Measurements from ENCODE around the gene ABCC1. TPM values are rescaled to one million over a fixed set of nuclear protein-coding genes. Genes with fewer than 3 reads are reported as not detected.
"Not testable (repeated sequence)": the region's sequence is repeated elsewhere in the genome, so short reads cannot be mapped to it uniquely, and the experiment has no call there.

The ABCC1 gene
- total RNA-seq, 2 experiments from 2014 or later, result 64.5 to 67.6 TPM

DNA sequence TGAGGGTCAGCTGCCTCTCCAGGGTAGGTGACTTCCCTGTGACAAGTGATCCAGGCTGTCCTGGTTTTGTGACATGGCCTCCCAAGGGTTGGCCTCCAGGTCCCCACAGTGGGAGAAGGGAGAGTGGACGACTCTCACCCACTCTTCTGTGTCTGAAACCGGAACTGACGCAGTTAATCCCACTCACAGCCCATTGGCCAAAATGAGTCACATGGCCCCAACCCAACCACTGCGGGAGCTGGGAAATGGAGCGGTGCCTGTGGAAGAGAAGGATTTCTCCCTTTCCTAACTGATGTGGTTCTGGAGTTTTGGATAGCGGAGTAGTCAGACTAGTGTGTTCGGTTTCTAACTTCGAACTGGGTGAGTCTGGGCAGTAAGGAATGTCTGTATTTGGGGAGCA, 194.5 kb downstream of the ABCC1 start:
- DNase-seq, result no peak
- POLR2A ChIA-PET, result interaction anchor here (0.6 kb wide), 1 partner anchor 255 kb away, joined by 4 read pairs; the partner anchor contains the start of gene CEP20
- Mint-ChIP-seq H3K27me3 (no peaks in the 10 kb centered on the region), H3K27ac (no peak overlapping the region), H3K4me1 (ENCODE audit: low read depth) (no peaks in the 10 kb centered on the region), H3K36me3 (ENCODE audit: low read depth) (peaks cover 42% of the 10 kb centered on the region), H3K4me3 (no peak overlapping the region), H3K9me3 (no peaks in the 10 kb centered on the region)
- intact Hi-C loops (cut with micrococcal nuclease), result no loop called here
- no peak for ATAC-seq
- CTCF ChIA-PET, result no interaction called here
- TF ChIP-seq, protein P1, sequence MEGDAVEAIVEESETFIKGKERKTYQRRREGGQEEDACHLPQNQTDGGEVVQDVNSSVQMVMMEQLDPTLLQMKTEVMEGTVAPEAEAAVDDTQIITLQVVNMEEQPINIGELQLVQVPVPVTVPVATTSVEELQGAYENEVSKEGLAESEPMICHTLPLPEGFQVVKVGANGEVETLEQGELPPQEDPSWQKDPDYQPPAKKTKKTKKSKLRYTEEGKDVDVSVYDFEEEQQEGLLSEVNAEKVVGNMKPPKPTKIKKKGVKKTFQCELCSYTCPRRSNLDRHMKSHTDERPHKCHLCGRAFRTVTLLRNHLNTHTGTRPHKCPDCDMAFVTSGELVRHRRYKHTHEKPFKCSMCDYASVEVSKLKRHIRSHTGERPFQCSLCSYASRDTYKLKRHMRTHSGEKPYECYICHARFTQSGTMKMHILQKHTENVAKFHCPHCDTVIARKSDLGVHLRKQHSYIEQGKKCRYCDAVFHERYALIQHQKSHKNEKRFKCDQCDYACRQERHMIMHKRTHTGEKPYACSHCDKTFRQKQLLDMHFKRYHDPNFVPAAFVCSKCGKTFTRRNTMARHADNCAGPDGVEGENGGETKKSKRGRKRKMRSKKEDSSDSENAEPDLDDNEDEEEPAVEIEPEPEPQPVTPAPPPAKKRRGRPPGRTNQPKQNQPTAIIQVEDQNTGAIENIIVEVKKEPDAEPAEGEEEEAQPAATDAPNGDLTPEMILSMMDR (IDR thresholded peaks at IDR 0.05), result no peak

DNA sequence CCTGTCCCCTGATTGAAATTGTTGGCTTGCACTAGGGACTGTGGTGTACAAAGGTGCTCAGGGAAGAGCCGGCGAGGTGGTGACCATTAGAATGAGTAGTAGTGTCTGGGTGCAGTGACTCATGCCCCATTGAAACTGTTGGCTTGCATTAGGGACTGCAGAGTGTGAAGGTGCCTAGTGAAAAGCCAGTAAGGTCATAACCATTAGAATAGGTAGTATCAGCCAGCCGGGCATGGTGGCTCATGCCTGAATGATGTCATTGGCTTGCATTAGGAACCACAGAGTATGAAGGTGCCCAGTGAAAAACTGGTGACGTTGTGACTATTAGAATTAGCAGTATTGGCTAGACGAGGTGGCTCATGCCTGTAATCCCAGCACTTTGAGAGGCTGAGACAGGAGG, 195.0 kb downstream of the ABCC1 start:
- no peaks in the 10 kb centered on the region for H3K4me1 Mint-ChIP-seq (ENCODE audit: low read depth)
- no peaks in the 10 kb centered on the region for H3K27me3 Mint-ChIP-seq
- DNase-seq, result no peak
- CTCF ChIA-PET, result no interaction called here
- H3K4me3 Mint-ChIP-seq, result no peak overlapping the region
- H3K9me3 Mint-ChIP-seq, result no peaks in the 10 kb centered on the region
- POLR2A ChIA-PET, result interaction anchor here (0.6 kb wide), 1 partner anchor 256 kb away, joined by 4 read pairs; the partner anchor contains the start of gene CEP20
- H3K27ac Mint-ChIP-seq, result no peak overlapping the region
- no peak for ATAC-seq
- intact Hi-C loops (cut with micrococcal nuclease), result no loop called here
- TF ChIP-seq, protein P1 (IDR thresholded peaks at IDR 0.05), result no peak
- peaks cover 41% of the 10 kb centered on the region for H3K36me3 Mint-ChIP-seq (ENCODE audit: low read depth)

DNA sequence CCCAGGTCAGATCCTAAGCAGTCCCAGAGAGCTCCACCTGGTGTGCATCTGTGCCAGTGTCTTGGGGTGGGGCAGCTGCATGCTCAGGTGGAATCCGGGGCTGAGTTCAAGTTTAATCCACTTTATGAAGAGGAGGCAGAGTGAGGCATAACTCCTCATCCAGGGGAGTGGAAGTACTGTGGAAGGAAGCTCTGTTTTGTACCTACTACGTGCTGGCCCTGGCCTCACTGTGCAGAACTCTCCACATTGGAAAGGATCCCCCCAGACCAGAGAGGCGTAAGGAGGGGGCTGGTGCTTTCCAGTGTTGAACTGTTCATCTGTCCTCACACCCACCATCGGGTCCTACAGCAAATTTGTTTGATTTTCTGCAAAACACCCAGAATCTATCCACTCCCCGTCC, 195.9 kb downstream of the ABCC1 start:
- no peak for ATAC-seq
- no peaks in the 10 kb centered on the region for H3K4me1 Mint-ChIP-seq (ENCODE audit: low read depth)
- no peaks in the 10 kb centered on the region for H3K27me3 Mint-ChIP-seq
- intact Hi-C loops (cut with micrococcal nuclease), result no loop called here
- DNase-seq, result no peak
- H3K4me3 Mint-ChIP-seq, result no peak overlapping the region
- H3K9me3 Mint-ChIP-seq, result no peaks in the 10 kb centered on the region
- TF ChIP-seq, protein P1 (IDR thresholded peaks at IDR 0.05), result no peak
- no peak overlapping the region for H3K27ac Mint-ChIP-seq
- ChIA-PET CTCF (no interaction called here), POLR2A (no interaction called here)
- peaks cover 35% of the 10 kb centered on the region for H3K36me3 Mint-ChIP-seq (ENCODE audit: low read depth)

DNA sequence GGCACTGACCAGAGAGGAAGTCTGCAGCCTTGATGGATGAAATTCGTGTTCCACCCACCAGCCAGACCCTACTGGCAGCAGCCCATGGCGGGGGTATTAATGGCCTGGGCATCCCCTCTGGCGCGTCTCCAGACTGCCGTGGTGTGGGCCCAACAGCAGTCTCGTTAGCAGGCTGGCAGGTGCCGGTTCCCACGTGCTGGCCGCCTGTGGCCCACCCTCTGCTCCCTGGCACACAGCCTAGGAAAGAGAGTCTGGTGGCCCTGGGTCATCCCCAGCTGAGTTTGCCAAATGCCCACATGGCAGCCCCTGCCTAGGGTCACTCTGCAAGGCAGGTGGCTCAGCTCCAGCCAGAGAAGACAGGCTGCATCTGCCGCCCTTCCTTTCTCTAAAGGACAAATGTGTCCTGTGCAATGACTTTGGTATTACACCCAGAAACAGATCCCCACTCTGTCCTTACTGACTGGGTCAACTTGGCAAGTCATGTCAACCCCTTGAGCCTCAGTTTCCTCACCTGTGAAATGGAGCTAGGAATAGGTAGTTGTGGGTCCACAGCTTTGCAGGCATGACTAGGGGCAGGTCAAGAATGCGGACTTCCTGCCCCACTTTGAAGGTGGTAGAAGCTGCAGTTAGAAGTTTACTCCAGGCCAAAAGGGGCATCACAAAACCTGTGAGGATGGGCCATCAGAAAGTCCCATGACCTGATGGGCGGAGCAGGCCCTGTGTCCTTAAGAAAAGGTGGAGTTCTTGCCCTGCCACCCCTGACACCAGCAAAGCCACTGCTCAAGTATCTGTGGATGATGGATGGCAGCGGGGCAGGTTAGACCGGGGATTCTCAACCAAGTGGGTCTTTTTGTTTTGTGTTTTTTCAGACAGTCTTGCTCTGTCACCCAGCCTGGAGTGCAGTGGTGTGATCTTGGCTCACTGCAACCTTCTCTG, 197.2 kb downstream of the ABCC1 start:
- no peak for DNase-seq
- no peaks in the 10 kb centered on the region for H3K27me3 Mint-ChIP-seq
- ATAC-seq, result no peak
- CTCF ChIA-PET, result no interaction called here
- TF ChIP-seq, protein P1 (IDR thresholded peaks at IDR 0.05), result no peak
- no peaks in the 10 kb centered on the region for H3K9me3 Mint-ChIP-seq
- POLR2A ChIA-PET, result no interaction called here
- H3K27ac Mint-ChIP-seq, result no peak overlapping the region
- intact Hi-C loops (cut with micrococcal nuclease), result no loop called here
- H3K4me3 Mint-ChIP-seq, result no peak overlapping the region
- peaks cover 2% of the 10 kb centered on the region for H3K4me1 Mint-ChIP-seq (ENCODE audit: low read depth)
- peaks cover 27% of the 10 kb centered on the region for H3K36me3 Mint-ChIP-seq (ENCODE audit: low read depth)

DNA sequence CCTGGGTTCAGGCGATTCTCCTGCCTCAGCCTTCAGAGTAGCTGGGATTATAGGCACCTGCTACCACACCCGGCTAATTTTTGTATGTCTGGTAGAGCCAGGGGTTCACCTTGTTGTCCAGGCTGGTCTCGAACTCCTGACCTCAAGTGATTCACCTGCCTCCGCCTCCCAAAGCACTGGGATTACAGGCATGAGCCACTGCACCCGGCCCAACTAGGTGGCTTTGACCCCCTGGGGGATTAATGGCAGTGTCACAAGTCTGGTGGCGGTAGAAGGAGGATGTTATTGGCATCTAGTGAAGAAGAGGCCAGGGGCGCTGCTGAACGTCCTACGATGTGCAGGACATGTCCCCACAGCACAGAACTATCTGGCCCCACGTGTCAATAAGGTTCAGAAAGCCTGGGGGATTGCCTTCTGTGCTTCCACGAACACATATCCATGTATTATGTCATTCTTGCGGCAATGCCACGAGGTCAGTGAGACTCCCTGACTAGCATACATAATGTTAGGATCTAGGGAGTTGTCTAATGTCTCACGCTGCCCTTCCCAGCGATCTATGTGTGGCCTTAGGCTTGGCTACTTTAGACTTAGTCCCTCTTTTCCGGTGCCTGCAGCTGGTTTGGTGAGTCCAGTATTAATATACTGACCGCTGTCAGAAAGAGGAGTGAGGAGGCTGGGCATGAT, 198.0 kb downstream of the ABCC1 start:
- DNase-seq (no peak), ATAC-seq (no peak)
- Mint-ChIP-seq H3K27me3 (no peaks in the 10 kb centered on the region), H3K27ac (no peak overlapping the region), H3K9me3 (no peaks in the 10 kb centered on the region), H3K36me3 (ENCODE audit: low read depth) (peaks cover 21% of the 10 kb centered on the region), H3K4me1 (ENCODE audit: low read depth) (peaks cover 2% of the 10 kb centered on the region), H3K4me3 (no peak overlapping the region)
- TF ChIP-seq, protein P1 (IDR thresholded peaks at IDR 0.05), result no peak
- ChIA-PET POLR2A (interaction anchor here (1.2 kb wide), 1 partner anchor 10 kb away, joined by 3 read pairs; no protein-coding TSS in a partner anchor), CTCF (no interaction called here)
- intact Hi-C loops (cut with micrococcal nuclease), result no loop called here

DNA sequence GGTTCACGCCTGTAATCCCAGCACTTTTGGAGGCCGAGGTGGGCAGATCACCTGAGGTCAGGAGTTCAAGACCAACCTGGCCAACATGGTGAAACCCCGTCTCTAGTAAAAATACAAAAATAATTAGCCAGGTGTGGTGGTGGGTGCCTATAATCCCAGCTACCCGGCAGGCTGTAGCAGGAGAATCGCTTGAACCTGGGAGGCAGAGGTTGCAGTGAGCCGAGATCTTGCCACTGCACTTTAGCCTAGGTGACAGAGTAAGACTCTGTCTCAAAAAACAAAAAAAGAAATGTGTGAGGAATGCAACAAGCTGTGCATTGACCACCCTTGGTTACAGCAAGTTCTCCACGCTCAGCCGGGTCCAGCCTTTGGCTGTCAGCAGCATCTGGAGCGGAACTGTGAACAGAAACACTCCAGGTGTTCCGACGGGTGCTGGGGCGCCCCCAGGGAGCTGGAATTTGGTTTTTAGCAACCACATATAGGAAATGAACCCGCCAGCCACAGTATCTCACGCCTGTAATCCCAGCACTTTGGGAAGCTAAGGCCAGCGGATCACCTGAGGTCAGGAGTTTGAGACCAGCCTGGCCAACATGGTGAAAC, 198.7 kb downstream of the ABCC1 start:
- ATAC-seq; DNase-seq; H3K27me3 Mint-ChIP-seq; H3K9me3 Mint-ChIP-seq; intact Hi-C loops (cut with micrococcal nuclease); H3K4me1 Mint-ChIP-seq (ENCODE audit: low read depth); H3K27ac Mint-ChIP-seq; H3K4me3 Mint-ChIP-seq; CTCF ChIA-PET: not testable (repeated sequence)
- H3K36me3 Mint-ChIP-seq (ENCODE audit: low read depth), result peaks cover 17% of the 10 kb centered on the region
- POLR2A ChIA-PET, result interaction anchor here (1.2 kb wide), 1 partner anchor 9 kb away, joined by 3 read pairs; no protein-coding TSS in a partner anchor

Measured in activated CD8-positive, alpha-beta T cell treated with anti-CD3 and anti-CD28 coated beads for 36 hours (primary cell).